OCI-LY3 (cell line): ENCODE results near the gene KDM4C.

Source experiments
- CTCF ChIP-seq: fragments of 200-600, 300-600 bp; sonication (generic); IDR thresholded peaks from 2 replicates; pipeline ENCODE4 v1.5.1; 2014; ENCODE audit warnings: antibody characterized with exemption, low read length, low read depth
- EZH2phosphoT487 ChIP-seq: fragments of 200-600 bp; shearing (Covaris generic); IDR thresholded peaks from 2 replicates; pipeline ENCODE4 v1.6.1; 2018; ENCODE audit warnings: antibody characterized with exemption, mixed run types, low read depth

GRCh38 chr9:7006417-7006816 is 248.6 kb downstream of the KDM4C start:
- TF ChIP-seq CTCF (no peak), EZH2phosphoT487 (no peak)
